ENCODE data around the gene ADCY6.

The ADCY6 gene

GRCh38 chr12:48795550-48796455 lies 6.9 kb upstream of the ADCY6 start:
- no peaks in the 10 kb centered on the region for H3K27me3 ChIP-seq (ENCODE audit: insufficient read depth, poor library complexity, severe bottlenecking)
- no peak overlapping the region for H3K4me3 ChIP-seq (replicated peaks; ENCODE audit: insufficient read depth, low read length)
- peak in 1 of 2 experiments; percentile 52 for DNase-seq (ENCODE audit: low read depth in 1 of 2, low spot score in 1 of 2)
- H3K27ac ChIP-seq (replicated peaks), result no peak overlapping the region
- TF ChIP-seq CTCF (IDR thresholded peaks at IDR 0.05; ENCODE audit: insufficient read depth, low read length), result peak; percentile 97
- TF ChIP-seq POLR2AphosphoS5 (IDR thresholded peaks at IDR 0.05; ENCODE audit: low read depth), result no peak

- TF ChIP-seq CTCF (IDR thresholded peaks at IDR 0.05; ENCODE audit: insufficient read depth, low read length) (no peak), SPI1 (IDR thresholded peaks at IDR 0.05; ENCODE audit: borderline replicate concordance, low read depth) (no peak), POLR2AphosphoS5 (IDR thresholded peaks at IDR 0.05; ENCODE audit: low read depth) (no peak), GABPA (IDR thresholded peaks at IDR 0.05; ENCODE audit: low read depth) (no peak)
- TF ChIP-seq, protein P1, sequence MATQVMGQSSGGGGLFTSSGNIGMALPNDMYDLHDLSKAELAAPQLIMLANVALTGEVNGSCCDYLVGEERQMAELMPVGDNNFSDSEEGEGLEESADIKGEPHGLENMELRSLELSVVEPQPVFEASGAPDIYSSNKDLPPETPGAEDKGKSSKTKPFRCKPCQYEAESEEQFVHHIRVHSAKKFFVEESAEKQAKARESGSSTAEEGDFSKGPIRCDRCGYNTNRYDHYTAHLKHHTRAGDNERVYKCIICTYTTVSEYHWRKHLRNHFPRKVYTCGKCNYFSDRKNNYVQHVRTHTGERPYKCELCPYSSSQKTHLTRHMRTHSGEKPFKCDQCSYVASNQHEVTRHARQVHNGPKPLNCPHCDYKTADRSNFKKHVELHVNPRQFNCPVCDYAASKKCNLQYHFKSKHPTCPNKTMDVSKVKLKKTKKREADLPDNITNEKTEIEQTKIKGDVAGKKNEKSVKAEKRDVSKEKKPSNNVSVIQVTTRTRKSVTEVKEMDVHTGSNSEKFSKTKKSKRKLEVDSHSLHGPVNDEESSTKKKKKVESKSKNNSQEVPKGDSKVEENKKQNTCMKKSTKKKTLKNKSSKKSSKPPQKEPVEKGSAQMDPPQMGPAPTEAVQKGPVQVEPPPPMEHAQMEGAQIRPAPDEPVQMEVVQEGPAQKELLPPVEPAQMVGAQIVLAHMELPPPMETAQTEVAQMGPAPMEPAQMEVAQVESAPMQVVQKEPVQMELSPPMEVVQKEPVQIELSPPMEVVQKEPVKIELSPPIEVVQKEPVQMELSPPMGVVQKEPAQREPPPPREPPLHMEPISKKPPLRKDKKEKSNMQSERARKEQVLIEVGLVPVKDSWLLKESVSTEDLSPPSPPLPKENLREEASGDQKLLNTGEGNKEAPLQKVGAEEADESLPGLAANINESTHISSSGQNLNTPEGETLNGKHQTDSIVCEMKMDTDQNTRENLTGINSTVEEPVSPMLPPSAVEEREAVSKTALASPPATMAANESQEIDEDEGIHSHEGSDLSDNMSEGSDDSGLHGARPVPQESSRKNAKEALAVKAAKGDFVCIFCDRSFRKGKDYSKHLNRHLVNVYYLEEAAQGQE (IDR thresholded peaks at IDR 0.05; ENCODE audit: insufficient replicate concordance, low read depth), result no peak
- H3K27me3 ChIP-seq (ENCODE audit: insufficient read depth, poor library complexity, severe bottlenecking), result peaks cover 6% of the 10 kb centered on the region
- H3K4me3 ChIP-seq (replicated peaks; ENCODE audit: insufficient read depth, low read length), result no peak overlapping the region
- DNase-seq (ENCODE audit: low read depth in 1 of 2, low spot score in 1 of 2), result no peak
- H3K27ac ChIP-seq (replicated peaks), result no peak overlapping the region
These were observed 6.0 kb upstream of the ADCY6 start for GRCh38 chr12:48794870-48795269.

- Histone ChIP-seq H3K27me3 (ENCODE audit: insufficient read depth, poor library complexity, severe bottlenecking) (peaks cover 14% of the 10 kb centered on the region), H3K27ac (replicated peaks) (no peak overlapping the region), H3K4me3 (replicated peaks; ENCODE audit: insufficient read depth, low read length) (no peak overlapping the region)
- TF ChIP-seq, protein P1 (IDR thresholded peaks at IDR 0.05; ENCODE audit: insufficient replicate concordance, low read depth), result no peak
- no peak for TF ChIP-seq POLR2AphosphoS5 (IDR thresholded peaks at IDR 0.05; ENCODE audit: low read depth)
- no peak for TF ChIP-seq CTCF (IDR thresholded peaks at IDR 0.05; ENCODE audit: insufficient read depth, low read length)
- TF ChIP-seq SPI1 (IDR thresholded peaks at IDR 0.05; ENCODE audit: borderline replicate concordance, low read depth), result no peak
- TF ChIP-seq GABPA (IDR thresholded peaks at IDR 0.05; ENCODE audit: low read depth), result no peak
- DNase-seq (ENCODE audit: low read depth in 1 of 2, low spot score in 1 of 2), result no peak
These were observed 4.8 kb upstream of the ADCY6 start for GRCh38 chr12:48793696-48794095.

All from HL-60 (cell line).